Renal cortical epithelial cell (primary cell): Measurements from ENCODE around the gene KCNH1. TPM values are rescaled to one million over a fixed set of nuclear protein-coding genes. Genes with fewer than 3 reads are reported as not detected.

ENCODE experiments used
- DNase-seq: peaks from one replicate; pipeline ENCODE4 v3.0.0-alpha.2; 2011; ENCODE audit warnings: low read depth
- total RNA-seq: library from RNA; depleted of rRNA; stranded (reverse); fragments of >200 nt; gene quantifications from 2 replicates; pipeline ENCODE4 v1.2.3, GENCODE V29; 2014

The KCNH1 gene
- total RNA-seq, 1 donor from 2014 or later, result 18.3 TPM

DNA sequence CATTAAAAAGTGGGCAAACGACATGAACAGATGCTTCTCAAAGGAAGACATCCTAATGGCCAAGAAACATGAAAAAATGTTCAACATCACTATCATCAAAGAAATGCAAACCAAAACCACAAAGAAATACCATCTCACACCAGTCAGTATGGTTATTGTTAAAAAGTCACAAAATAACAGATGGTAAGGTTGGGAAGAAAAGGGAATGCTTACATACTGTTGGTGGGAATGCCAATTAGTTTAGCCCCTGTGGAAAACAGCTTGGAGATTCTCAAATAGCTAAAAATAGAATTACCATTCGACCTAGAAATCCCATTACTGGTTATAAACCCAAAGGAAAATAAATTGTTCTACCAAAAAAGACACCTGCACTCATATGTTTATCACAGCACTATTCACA is 369.4 kb downstream of the KCNH1 start:
- DNase-seq, result no peak

DNA sequence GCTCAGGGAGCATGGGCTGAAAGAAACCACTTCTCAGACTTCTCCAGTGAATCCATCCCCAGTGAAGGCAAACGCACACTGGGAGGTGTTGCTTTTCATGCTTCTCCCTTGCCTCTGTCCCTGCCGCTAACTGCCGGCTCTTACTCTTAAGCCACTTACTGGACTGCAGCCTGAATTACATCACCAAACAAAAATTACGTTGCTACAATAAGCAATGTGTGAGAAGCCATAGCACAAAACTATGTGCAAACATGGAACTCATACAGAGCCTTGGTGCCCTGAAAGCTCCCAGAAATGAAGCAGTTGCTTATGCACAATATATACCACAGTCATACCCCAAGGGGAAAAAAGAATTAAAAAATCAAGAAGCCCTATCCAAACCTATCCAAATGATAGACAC is 375.2 kb downstream of the KCNH1 start:
- DNase-seq, result no peak

DNA sequence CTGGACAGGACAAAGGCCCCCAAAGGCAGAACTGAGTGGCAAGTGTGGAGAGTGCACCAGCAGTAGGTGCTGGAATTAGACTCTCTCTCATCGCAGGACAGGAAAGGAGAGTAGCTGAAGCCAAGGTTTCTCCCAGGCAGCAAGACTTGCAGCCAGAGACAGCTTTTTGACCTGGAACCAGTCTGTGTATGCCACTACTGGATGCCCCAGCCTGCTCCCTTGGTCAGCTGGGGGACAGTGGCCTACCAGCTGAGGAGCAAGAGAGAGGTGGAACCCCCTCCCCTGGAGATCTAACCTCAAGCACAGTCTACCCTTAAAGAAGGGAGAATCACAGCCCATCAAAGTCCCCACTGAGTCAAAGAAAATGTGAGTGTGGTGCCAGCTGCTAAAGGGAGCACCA is 375.7 kb downstream of the KCNH1 start:
- DNase-seq, result no peak

DNA sequence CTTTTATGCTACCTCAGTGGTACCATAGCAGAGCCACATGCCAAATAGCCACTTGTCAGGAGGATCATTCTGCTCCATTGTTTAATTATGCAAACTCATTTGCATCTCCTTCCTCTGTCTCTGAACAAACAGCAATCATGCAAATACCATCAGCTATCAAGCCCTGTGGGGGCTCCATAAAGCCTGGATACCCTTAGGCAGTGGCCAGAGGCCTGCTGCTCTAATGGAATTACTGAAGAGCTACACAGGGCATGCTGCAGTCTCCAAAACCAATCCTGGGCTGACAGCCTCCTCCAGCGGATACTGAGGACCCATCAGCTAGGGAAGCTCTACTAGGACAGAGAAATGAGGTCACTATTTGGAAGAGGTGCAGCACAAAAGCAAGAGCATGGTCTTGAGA is 376.3 kb downstream of the KCNH1 start:
- DNase-seq, result no peak

DNA sequence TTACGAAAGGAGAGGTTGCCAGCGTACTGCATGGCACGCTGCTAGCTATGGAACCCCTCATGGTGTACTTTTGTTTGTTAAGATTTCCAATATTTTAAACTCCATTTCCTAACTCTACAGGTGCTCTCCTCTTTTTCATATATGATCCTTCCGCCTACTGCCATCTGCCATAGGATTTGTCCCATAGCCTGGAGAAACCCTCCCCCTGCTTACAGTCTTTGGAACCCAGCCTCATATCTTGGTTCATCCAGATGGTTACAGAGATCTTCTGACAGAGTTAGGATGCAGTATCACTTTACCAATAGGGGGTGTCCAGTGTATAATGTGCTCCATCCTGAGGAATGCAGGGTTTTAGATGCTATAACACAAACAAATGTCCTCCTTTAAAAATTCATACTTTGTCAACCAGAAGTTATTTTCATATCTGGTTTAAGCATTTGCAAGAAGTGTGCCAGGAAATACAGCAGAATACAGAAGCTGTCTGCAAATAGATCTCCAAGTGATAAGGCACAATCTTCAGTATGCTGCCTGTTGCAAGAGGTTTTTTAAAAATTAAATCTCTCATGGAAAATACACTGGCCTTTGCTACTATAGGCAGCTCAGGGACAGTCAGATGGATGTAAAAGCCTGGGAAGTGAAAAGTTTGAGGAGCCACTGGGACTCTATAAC is 377.8 kb downstream of the KCNH1 start:
- no peak for DNase-seq

DNA sequence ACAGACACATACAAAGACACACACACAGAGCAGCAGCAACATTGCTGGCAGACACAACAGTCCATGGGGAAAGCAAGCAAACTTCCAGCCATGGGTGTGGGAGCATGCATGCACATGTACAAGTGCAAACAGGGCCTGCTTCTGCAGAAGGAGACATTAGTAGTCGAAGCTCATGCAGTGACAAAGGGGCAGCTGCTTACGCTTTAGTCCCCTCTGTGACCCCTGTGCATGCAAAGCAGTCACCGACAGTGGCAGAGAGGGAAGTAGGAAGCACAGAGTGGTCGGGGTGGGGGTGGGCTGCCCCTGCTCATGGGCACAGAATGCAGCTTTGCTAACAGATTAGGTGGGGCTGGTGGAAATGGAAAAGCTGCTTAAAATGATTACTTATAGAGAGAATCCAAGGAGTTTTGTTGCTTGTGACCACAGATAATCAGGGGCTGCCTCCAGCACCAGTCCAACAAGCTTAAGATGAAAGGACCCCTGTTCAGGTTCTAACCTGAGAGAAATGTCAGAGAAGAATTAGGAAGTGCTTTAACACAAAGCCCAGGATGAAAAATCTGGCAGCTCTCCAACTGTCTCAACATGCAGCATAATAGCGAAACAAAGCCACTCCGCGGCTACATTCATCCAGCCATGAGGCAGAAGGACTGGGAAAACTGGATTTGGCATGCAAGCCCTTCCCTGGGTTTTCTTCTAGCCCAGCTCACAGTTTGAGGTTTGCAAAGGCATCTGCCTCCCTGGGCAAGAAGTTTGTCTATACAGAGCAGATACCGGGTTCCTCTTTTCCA is 378.9 kb downstream of the KCNH1 start:
- peak; percentile 18 for DNase-seq

DNA sequence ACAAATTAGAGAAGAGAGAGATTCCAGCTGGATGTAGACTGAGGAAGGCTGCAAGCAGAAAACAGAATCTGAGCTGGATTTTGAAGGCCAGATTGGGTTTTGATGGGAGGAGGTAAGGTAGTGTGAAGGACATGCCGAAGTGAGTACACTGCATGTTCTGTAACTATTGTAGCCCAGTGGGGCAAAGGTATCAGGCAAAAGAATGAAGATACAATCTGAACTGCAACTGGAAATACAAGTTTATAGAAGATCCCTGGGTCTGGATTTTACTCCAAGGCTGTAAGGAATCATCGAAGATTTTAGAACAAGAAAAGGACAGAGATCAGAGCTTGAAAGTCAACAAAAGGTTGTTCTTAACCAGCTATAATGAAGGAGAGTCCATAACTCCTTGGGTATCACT is 382.0 kb downstream of the KCNH1 start:
- no peak for DNase-seq

DNA sequence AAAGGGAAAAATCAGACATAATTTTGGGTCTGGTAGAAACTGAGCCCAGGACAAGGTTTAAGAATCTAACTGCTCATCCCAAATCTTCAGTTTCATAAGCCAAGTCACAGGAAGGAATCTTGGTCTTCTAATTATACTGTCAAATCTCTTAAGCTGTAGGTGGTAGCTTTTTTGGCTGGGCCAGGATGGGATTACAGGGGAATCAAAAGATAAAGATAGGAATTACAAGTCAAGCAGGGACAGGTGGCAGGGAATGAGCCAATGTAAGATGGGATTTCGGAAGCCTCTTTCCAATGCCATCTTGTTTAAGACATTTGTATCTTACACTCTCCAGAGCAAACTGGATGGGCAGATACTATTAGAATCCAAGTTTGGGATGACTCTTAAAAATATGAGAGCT is 383.5 kb downstream of the KCNH1 start:
- no peak for DNase-seq

DNA sequence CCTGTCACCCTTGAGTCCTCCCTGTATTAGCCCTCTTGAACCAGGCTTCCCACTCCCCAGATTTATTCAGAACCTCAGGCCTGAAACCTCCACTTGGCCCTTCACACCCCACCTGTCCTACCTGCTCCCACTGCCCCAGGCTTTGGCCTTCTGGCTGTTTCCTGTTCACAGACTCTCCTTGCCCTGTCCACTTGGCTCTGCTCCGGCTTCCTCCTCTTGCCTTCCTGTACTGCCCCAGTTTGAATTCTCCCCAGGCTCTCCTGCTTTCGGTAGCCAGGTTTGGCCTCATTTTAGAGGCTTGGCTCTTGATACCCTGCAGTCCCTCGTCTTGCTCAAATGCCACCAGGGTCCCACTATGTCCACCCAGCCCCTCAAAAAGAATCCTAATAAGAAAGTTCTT is 385.2 kb downstream of the KCNH1 start:
- no peak for DNase-seq

DNA sequence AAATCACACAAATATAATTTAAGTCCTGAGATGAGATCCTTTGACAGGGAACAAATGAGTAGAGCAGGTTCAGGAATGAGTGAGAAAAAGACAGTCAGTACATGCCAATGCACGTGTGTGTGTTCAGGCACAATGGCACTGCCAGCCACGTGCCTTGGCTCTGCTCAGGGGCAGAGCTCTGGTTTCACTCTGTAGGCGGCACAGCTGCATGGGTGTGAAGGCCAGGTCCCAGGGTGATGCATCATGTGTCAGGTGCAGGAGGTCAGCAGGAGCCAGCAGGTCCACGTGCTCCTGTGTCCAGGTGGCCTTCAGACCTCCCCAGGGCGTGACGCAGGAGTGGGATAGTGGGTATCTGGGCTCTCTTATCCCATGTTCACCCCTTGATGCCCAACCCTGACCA is 386.1 kb downstream of the KCNH1 start:
- no peak for DNase-seq

DNA sequence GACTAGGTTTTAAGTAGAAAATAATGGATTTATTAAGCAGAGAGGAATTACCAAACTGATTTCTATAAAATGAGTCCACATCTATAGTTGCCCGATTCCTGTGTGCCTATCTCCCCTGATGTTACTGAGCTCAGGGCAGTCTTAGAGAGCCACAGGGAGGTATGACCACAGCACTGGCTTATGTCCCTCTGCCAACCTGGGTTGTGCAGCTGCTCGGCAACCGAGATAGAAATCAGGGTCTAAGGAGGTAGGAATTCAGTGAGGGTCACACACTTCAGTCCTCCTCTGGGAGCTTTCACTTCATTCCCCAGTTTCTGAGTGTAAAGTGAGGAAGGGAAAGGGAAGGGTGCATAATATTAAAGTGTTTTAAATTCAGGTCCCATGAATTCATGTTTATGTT is 386.8 kb downstream of the KCNH1 start:
- no peak for DNase-seq

DNA sequence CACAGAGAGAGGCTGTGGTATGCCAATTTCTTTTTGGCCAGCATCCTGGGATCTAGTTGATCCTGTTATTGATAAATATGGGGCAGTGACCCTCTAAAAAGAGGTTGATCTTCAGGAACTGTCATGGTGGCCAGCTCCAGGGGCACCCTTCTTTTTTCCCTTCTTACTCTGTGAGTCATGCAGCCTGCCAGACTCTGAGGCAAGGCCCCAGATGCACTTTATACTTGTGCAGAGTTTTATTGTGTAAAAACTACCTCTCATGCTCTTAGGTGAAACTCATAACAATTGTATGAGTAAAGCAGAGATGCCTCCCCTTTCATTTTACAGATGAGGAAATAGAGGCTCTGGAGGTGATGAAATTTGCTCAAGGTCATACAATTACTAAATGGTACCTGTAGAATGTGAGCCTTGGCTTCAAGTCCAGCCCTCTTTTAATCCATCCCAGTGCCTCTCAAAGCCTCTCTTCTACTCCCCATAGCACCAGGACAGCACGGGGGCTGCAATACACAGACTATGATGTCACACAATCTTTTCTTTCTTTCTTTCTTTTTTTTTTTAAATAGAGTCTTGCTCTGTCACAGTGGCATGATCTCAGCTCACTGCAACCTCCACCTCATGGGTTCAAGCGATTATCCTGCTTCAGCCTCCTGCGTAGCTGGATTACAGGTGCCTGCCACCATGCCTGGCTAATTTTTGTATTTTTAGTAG is 387.8 kb downstream of the KCNH1 start:
- peak; percentile 27 for DNase-seq

DNA sequence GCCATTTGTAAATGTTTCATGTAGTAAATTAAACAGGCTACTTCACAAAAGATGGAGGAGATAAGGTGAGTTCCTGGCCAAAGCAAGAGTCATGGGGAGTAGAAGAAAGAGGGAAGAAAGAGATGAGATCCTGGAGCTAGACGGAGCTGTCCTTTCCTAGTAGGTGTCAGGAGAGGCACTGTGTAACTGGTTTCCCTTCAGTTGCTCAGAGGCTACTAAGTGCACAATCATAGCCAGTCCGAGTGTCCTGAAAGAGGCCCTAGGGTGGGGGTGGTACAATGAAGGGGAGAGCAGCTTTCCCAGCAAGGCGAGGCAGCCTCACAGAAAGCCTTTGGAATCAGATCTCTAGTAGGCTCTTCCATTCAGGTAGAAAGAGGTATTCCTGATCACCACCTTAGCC is 390.9 kb downstream of the KCNH1 start:
- DNase-seq, result no peak

DNA sequence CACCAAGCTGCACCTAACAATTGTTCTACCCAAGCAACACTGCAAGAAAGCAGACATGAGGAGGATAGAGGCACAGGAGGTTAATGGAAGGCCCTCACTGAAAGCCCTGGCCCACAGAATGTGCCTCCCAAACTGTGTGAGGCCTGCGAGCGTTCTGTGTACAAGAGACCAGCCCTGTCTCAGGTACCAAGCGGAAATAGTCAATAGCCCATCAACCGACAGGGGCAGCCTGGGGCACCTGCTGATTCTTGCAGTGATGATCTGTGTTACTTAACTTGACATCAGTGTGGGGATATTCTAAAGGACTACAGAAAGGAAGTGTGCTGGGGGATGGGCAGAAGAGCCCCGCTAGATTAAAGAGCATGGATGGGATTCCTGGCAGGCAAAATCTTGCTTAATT is 392.4 kb downstream of the KCNH1 start:
- DNase-seq, result no peak

DNA sequence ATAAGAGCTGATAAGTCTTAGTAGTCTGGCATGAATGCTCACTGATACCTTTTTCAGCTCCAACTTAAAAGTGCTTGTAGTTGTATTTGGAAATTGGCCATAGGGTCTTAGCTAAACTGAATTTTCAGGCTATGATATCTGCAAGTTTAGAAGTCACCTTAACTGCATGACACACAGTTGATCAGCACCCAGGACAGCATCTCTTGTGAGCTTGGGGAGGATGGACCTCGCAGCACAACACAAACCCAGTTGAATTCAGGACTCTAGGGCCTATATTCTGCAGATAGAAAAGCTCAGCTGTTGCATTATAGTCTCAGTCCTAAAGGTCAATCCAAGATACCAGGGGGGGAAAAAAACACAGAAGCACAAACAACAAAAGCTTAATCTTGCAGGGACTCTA is 394.3 kb downstream of the KCNH1 start:
- DNase-seq, result peak; percentile 31

DNA sequence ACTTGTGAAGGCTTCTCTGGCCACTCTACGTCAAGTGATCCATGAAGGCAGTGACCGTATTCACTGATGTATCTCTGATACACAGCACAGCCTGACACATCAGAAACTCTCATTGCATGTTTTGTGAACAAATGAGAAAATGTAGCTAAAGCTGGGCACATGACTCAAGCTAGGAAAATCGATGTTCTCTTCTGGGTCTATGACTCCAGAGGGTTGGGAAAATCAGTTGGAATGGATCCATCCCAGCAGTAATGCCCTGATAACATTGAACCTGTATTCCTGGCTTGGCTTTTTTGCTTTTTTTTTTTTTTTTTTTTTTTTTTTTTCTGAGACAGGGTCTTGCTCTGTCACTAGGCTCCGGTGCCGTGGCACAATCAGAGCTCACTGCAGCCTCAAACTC is 395.7 kb downstream of the KCNH1 start:
- DNase-seq, result no peak

DNA sequence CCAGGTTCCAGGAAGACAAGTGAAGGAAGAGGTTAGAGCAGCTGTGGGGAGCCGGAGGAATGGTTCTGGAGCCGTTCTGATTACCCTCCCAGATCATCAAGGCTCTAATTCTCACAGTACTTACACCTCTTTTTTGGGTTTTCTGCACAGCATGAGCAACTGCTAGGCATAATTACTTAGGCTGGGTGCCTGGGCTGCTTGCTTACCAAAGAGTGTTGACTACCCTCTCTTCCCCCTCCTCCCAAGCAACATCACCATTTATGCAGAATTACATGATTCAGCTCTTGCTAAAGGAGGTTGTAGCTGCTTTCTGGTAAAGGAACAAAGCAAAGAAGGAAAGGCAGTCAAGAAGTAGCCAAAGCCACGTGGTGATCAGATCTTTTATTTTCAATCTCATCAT is 397.2 kb downstream of the KCNH1 start:
- DNase-seq, result no peak

DNA sequence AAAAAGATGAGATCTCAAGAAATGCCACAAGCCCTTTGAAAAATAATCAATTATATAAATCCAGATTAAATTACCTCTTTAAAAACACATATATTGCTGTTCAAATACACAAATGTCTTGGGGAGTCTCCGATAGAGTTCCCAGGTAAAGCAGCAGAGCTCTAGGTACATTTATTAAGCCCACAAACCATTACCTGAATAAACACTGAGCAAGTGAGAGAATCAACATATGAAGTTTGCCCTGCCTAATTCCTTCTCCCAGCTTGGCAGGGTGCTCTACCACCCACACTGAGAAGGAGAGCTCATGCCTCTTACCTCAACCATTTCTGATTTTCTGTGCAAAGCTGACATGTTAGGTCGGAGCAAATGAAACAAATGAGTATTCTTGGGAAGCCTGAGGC is 402.4 kb downstream of the KCNH1 start:
- no peak for DNase-seq

DNA sequence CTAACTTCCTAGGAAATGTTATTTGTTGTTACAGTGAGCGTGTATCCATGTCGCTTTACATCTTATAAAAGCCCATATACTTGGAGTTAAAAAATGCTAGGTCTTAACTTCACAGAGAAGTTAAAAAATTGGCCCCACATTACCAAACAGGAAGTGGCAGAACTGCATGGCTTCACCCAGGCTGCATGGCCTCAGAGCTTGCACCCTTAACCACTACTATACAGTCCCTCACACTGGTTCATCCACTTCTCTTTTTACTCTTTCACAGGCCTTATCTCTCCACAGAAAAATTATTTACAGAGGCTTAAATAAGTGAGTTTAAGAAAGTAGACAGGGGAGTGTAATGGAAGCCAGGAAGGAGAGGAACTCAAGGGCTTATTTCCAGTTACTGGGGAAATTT is 402.8 kb downstream of the KCNH1 start:
- DNase-seq, result no peak

DNA sequence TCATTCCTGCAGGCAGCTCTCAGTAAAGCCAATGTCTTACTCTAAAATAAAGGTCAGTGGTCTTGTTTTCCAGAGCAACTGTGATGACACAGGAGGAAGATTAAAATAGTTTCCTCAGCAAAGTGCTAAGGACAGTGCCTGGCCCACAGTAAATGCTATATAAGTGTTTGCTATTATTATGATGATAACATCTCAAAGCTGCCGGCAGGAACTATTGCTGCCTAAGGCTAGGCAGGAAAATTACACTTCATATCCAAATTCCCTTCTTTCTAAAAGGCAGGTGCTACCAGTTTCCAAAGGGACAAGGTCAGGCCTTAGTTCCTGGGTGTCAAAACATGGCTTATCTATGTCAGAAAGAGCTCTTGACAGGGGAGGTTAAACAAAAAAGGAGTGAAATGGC is 403.9 kb downstream of the KCNH1 start:
- no peak for DNase-seq

DNA sequence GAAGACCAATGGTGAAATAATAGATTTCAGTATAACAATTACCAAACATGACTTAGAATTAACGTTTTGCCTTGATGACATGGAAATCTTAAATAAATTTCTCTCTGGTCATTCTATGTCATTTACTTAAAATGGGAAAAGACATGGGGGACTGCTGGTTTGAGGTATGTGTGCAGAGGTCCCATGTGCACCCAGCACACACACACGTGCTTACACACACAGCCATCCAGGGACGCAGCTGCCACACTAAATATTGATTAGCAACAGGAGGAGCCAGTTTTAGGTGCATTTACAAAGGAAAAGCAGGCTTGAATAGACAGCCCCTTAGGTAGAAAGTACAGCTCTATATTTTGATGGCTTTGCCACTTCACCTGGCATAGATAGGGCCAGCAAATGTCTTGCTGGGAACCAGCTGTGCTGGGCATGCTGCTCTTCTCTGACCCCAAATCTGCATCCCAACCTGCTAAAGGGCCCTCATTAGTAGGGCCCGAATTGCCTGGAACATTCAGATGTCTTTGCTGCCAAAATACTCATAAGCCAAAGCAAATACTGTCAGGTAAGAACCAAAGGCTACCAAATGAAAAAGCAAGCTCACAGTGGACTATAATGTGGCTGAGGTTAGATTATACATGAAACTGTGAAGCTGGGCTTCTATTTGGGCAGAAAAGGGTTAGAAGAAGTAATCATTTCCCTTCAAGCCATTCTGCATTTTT is 405.4 kb downstream of the KCNH1 start:
- DNase-seq, result no peak

DNA sequence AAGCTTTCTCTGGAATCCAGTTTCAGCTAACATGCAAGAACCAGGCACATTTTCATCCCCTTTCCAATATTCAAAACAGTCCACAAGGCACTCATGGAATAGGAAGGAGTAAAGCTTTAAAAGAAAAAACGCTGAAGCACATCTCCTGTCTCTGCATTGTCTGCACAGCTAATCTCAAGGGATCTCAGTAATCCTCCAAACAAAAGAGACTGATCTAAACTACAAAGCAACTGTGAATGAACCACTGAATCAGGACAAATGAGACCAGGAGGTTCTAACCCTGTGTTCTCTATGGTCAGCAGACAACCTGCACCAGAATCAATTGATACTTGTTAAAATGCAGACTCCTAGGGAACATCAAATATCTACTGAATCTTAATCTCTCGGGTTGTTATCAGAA is 406.2 kb downstream of the KCNH1 start:
- no peak for DNase-seq
